PC-9 (cell line): ENCODE results near the gene SIK3.

Experiments
- CTCF ChIP-seq: fragments of 200-600 bp; sonication (generic); conservative IDR thresholded peaks from 2 replicates; pipeline ENCODE4 v1.6.1; 2017; ENCODE audit warnings: mixed run types, antibody characterized with exemption, mild to moderate bottlenecking, moderate library complexity
- EZH2 ChIP-seq: fragments of 200-600 bp; sonication (generic); IDR thresholded peaks from 2 replicates; pipeline ENCODE4 v1.8.0; 2017; ENCODE audit warnings: antibody characterized with exemption, low read depth

GRCh38 chr11:116948391-116948790 is 149.8 kb downstream of the SIK3 start:
- TF ChIP-seq CTCF (no peak), EZH2 (no peak)
